HG03521 (cell line): Measurements from ENCODE around the gene CAMK2D.

Source experiments
- ATAC-seq: cut with Tn5 transposase; IDR thresholded peaks from one replicate; pipeline ENCODE4 v1.9.1; 2021; ENCODE audit warnings: mild to moderate bottlenecking, moderate library complexity; ENCODE audit not compliant: unreplicated experiment

CAMK2D gene

DNA sequence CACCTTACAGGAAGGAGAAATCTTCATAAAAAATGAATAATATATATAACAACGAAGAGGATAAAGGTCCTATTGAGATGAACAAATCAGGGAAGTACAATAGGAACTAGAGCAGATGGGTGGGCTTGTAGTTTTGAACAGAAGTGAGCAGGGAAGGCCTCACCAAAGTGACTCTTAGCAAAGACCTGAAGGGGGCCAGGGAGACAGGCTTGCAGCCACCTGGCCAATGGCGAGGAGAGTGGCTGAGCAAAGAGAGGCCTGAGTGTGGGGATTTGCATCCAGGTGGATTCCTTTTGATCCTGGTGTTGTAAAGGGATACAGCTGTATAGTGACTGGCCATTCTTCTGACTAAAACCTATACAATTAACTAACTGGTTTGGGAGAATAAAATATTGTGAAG is 354.1 kb downstream of the CAMK2D start:
- ATAC-seq = no peak

DNA sequence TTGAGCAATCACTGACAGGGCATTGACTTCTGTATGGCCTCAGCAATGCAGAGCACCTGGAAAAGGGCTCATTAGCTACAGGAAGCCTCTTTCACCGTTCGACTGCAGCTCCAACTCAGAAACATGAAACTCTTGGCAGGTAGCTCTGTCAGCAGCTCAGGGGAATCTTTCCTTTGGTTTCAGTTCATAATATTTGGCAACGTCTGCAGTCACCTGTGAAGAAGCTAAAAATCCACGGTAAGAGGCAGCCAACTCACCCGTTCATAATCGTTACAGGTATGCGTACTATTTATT is 354.9 kb downstream of the CAMK2D start:
- no peak for ATAC-seq

GRCh38 chr4:113405874-113406722 is 355.4 kb downstream of the CAMK2D start:
- ATAC-seq = no peak

DNA sequence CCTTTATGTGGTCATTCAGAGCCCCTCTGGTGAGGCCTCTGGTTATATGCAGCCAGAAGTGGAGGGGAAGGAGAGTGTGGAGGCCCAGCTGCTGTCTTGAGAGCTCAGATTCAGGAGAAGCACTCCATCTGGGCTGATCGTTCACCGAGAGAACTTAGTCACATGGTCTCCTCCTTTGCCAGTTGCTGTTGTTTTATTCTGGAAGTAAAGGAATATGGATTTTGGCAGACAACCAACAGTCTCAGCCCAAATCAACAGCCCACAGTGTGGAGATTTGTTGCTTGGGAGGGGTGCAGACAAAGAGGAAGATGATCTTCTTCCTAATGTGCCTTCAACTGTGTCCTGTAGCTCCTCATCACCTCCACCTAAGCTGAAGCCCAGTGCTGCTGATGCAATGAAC is 356.7 kb downstream of the CAMK2D start:
- no peak for ATAC-seq

DNA sequence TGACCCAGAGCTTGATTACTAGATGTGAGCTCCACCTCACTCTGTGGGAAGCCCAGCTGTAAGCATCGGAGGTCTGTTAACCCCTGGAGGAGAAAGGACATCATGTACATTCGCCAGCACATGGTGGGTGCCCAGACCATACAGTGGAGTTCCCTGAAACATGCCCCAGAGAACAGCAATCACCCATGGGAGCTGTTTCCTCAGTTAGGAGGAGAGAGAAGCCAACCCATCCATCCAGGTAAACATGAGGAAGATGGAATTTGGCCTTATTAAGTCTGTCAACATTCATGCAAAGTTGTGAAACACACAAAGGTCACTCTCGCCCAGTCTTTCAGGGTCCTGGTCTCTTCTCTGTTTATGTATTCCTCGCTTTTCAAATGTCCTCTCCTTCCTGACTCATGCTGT is 357.4 kb downstream of the CAMK2D start:
- ATAC-seq = no peak
